Activated CD4-positive, alpha-beta T cell treated with anti-CD3 and anti-CD28 coated beads for 24 hours (primary cell): ENCODE measurements around the gene YPEL1.

ENCODE experiments used
- DNase-seq, 2 donors: peaks; one replicate each; pipeline ENCODE4 v3.0.0-alpha.2; 2020; ENCODE audit warnings: low read depth in 2 of 2

The YPEL1 gene

GRCh38 chr22:21735200-21736083 is at the start of gene YPEL1:
TSS of gene YPEL1 (minus strand) at chr22:21735794. CDS start at chr22:21710744, 25,050 bp downstream.
- DNase-seq, result peak; percentile 88 to 89

GRCh38 chr22:21780259-21780658 is 44.7 kb upstream of the YPEL1 start:
- no peak for DNase-seq

- DNase-seq, result no peak
These were observed 43.9 kb upstream of the YPEL1 start for GRCh38 chr22:21779444-21779843.

- no peak for DNase-seq
These were observed 43.2 kb upstream of the YPEL1 start for GRCh38 chr22:21778705-21779363.

GRCh38 chr22:21771631-21771976 is 36.0 kb upstream of the YPEL1 start:
- no peak for DNase-seq

- DNase-seq, result no peak
These were observed 32.8 kb upstream of the YPEL1 start for GRCh38 chr22:21768435-21768834.

- DNase-seq, result peak; percentile 26 to 35
These were observed 31.3 kb upstream of the YPEL1 start for GRCh38 chr22:21766691-21767462.

GRCh38 chr22:21765909-21766529 is 30.4 kb upstream of the YPEL1 start:
- no peak for DNase-seq

- DNase-seq, result no peak
These were observed 28.6 kb upstream of the YPEL1 start for GRCh38 chr22:21764038-21764804.

- peak; percentile 19 to 39 for DNase-seq
These were observed 27.4 kb upstream of the YPEL1 start for GRCh38 chr22:21762712-21763581.

- no peak for DNase-seq
These were observed 26.5 kb upstream of the YPEL1 start for GRCh38 chr22:21761994-21762680.

GRCh38 chr22:21761086-21761485 is 25.5 kb upstream of the YPEL1 start:
- no peak for DNase-seq

GRCh38 chr22:21760640-21761039 is 25.0 kb upstream of the YPEL1 start:
- DNase-seq, result no peak

GRCh38 chr22:21759646-21760376 is 24.2 kb upstream of the YPEL1 start:
- no peak for DNase-seq

- DNase-seq, result no peak
These were observed 23.5 kb upstream of the YPEL1 start for GRCh38 chr22:21759093-21759492.

GRCh38 chr22:21758091-21758864 is 22.7 kb upstream of the YPEL1 start:
- DNase-seq, result no peak

GRCh38 chr22:21755851-21756284 is 20.3 kb upstream of the YPEL1 start:
- no peak for DNase-seq

- no peak for DNase-seq
These were observed 18.9 kb upstream of the YPEL1 start for GRCh38 chr22:21754523-21754922.
